ENCODE data around the gene APBB2. TPM values are rescaled to one million over a fixed set of nuclear protein-coding genes. Genes with fewer than 3 reads are reported as not detected.

The APBB2 gene
- total RNA-seq, 4 donors from 2014 or later = 51.7 to 75.9 (median 71.1) TPM

GRCh38 chr4:40992472-40993295, 221.7 kb downstream of the APBB2 start:
- DNase-seq (ENCODE audit: extremely low spot score) = no peak
- H3K27ac ChIP-seq (replicated peaks in 1 of 4) = no peak overlapping the region
- peaks cover 0 to 6% (median 3%) of the 10 kb centered on the region in 4 donors for H3K4me1 ChIP-seq
- H3K9me3 ChIP-seq = no peaks in the 10 kb centered on the region
- no peaks in the 10 kb centered on the region for H3K36me3 ChIP-seq
- H3K27me3 ChIP-seq = no peaks in the 10 kb centered on the region
- no peak overlapping the region for H3K4me3 ChIP-seq
- 74% methylated on average over 17 of the region's 17 CpGs for WGBS
- TF ChIP-seq POLR2AphosphoS5 (IDR thresholded peaks at IDR 0.05) = no peak
- intact Hi-C loops (cut with DNase I) = no loop called here

- DNase-seq (ENCODE audit: extremely low spot score) = no peak
- Histone ChIP-seq H3K4me1 (peaks cover 0 to 5% (median 2%) of the 10 kb centered on the region in 4 donors), H3K9me3 (no peaks in the 10 kb centered on the region), H3K27me3 (no peaks in the 10 kb centered on the region), H3K27ac (replicated peaks in 1 of 4) (no peak overlapping the region), H3K4me3 (no peak overlapping the region), H3K36me3 (no peaks in the 10 kb centered on the region)
- intact Hi-C loops (cut with DNase I) = no loop called here
- TF ChIP-seq POLR2AphosphoS5 (IDR thresholded peaks at IDR 0.05) (no peak), POLR2A (IDR thresholded peaks at IDR 0.05; ENCODE audit: low read depth) (no peak), EP300 (IDR thresholded peaks at IDR 0.05) (no peak), CTCF (IDR thresholded peaks at IDR 0.05) (no peak)
- 86% methylated on average over 3 of the region's 3 CpGs for WGBS
These were observed 222.4 kb downstream of the APBB2 start for GRCh38 chr4:40991908-40992307.

- Histone ChIP-seq H3K27ac (replicated peaks in 1 of 4) (no peak overlapping the region), H3K4me1 (peaks cover 0 to 5% (median 0%) of the 10 kb centered on the region in 4 donors), H3K27me3 (no peaks in the 10 kb centered on the region), H3K4me3 (no peak overlapping the region), H3K9me3 (no peaks in the 10 kb centered on the region), H3K36me3 (no peaks in the 10 kb centered on the region)
- 97% methylated on average over 3 of the region's 3 CpGs for WGBS
- intact Hi-C loops (cut with DNase I) = no loop called here
- TF ChIP-seq POLR2A (IDR thresholded peaks at IDR 0.05; ENCODE audit: low read depth) = no peak
- TF ChIP-seq CTCF (IDR thresholded peaks at IDR 0.05) = no peak
- no peak for TF ChIP-seq POLR2AphosphoS5 (IDR thresholded peaks at IDR 0.05)
- TF ChIP-seq EP300 (IDR thresholded peaks at IDR 0.05) = no peak
- no peak for DNase-seq (ENCODE audit: extremely low spot score)
These were observed 223.5 kb downstream of the APBB2 start for GRCh38 chr4:40990899-40991265.

GRCh38 chr4:40990236-40990898, 224.0 kb downstream of the APBB2 start:
- WGBS = 82% methylated on average over 5 of the region's 5 CpGs
- DNase-seq (ENCODE audit: extremely low spot score) = no peak
- H3K27ac ChIP-seq (replicated peaks in 1 of 4) = no peak overlapping the region

More at GRCh38 chr4:40990236-40990898, 224.0 kb downstream of the APBB2 start:
- H3K9me3 ChIP-seq = no peaks in the 10 kb centered on the region
- peaks cover 0 to 5% (median 0%) of the 10 kb centered on the region in 4 donors for H3K4me1 ChIP-seq
- no peaks in the 10 kb centered on the region for H3K36me3 ChIP-seq
- TF ChIP-seq EP300 (IDR thresholded peaks at IDR 0.05) = no peak
- TF ChIP-seq CTCF (IDR thresholded peaks at IDR 0.05) = no peak
- no peak for TF ChIP-seq POLR2AphosphoS5 (IDR thresholded peaks at IDR 0.05)
- TF ChIP-seq POLR2A (IDR thresholded peaks at IDR 0.05; ENCODE audit: low read depth) = no peak
- H3K4me3 ChIP-seq = no peak overlapping the region
- no peaks in the 10 kb centered on the region for H3K27me3 ChIP-seq
- intact Hi-C loops (cut with DNase I) = no loop called here

Data from esophagus muscularis mucosa (tissue), 4 donors.